ENCODE data around the gene ANO10. TPM values are rescaled to one million over a fixed set of nuclear protein-coding genes. Genes with fewer than 3 reads are reported as not detected.

Gene ANO10
- total RNA-seq, 4 donors from 2014 or later: 28.0 to 41.8 (median 33.9) TPM

- no peak for TF ChIP-seq CTCF (IDR thresholded peaks at IDR 0.05; ENCODE audit: low read depth)
Measured at GRCh38 chr3:43326891-43327581, 294.8 kb downstream of the ANO10 start.

- no peak for TF ChIP-seq CTCF (IDR thresholded peaks at IDR 0.05; ENCODE audit: low read depth)
Measured at GRCh38 chr3:43323541-43323940, 298.3 kb downstream of the ANO10 start.

GRCh38 chr3:43320288-43320687 lies 301.5 kb downstream of the ANO10 start:
- no peak for TF ChIP-seq CTCF (IDR thresholded peaks at IDR 0.05; ENCODE audit: low read depth)

GRCh38 chr3:43319794-43320193 lies 302.0 kb downstream of the ANO10 start:
- TF ChIP-seq CTCF (IDR thresholded peaks at IDR 0.05; ENCODE audit: low read depth): no peak

DNA sequence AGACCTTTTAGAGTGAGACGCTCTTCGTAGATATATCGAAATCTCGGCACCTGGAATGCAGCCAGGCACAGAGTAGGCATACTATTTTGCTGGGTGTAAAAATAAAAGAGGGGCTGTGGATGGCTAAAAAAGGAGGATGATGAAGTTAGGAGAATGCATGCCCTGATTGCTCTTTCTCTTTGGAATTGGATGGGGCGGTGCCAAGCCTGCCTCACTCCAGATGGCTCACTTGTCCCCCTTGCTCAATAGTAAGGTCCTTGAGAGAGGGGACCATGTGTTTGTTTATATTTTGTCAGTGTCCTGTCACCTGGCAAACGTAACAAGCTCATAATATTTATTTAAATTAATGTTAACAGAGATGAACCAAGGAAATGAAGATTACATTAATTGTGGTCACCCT lies 302.4 kb downstream of the ANO10 start:
- TF ChIP-seq CTCF (IDR thresholded peaks at IDR 0.05; ENCODE audit: low read depth): no peak

DNA sequence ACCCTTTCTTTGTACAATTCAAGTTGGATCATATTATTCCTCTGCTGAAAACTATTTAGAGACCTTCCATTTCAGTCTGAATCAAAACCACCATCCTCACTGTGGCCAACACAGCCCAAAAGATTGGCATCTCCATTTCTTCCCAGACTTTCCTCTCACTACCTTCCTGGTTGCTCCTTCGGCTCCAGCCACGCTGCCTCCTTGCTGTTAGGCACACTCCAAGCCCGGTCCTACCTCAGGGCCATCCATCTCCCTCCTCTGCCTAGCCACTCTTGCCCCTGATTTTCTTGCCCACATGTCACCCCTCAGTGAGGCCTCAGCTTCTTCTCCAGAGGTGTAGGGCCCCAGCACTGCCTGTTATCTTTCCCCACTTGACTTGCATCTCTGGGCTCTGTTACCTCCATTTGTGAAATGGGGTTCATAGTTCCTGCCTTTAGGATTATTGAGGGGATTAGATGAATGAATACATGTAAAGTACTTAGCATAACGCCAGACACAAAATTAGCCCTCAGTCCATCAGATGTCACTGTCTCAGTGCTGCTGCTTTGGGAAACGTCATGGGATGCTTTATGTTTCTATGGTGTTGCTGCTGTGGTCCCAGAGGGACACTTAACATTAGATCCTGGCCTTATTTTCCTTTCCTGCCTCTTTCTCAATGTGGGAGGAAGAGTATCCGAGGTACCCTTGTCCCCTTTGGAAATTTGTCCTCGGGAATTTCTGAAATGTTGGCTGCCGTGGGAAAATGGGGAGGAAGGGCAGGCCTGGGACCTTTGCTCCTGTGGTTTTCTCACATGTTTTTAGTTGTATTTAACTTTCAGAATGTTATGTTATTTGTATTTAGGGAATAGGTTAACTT lies 304.1 kb downstream of the ANO10 start:
- no peak for TF ChIP-seq CTCF (IDR thresholded peaks at IDR 0.05; ENCODE audit: low read depth)

GRCh38 chr3:43316783-43317460 lies 304.9 kb downstream of the ANO10 start:
- no peak for TF ChIP-seq CTCF (IDR thresholded peaks at IDR 0.05; ENCODE audit: low read depth)

All from subcutaneous adipose tissue (tissue), 4 donors.